Coronary artery (tissue), 2 donors: Measurements from ENCODE around the gene TOM1L2.

Experiments
- DNase-seq: peaks from one replicate; pipeline ENCODE4 v3.0.0-alpha.2; 2017; ENCODE audit warnings: low spot score
- H3K27ac ChIP-seq, 2 donors: fragments of 200-600 bp; sonication (generic); one replicate each; pipeline ENCODE4 v1.5.1; 2016 to 2019
- H3K4me3 ChIP-seq: fragments of 200-600 bp; sonication (generic); 2 replicates; pipeline ENCODE4 v1.5.1; 2016; ENCODE audit warnings: mild to moderate bottlenecking, moderate library complexity
- CTCF ChIP-seq: fragments of 200-600 bp; sonication (generic); IDR thresholded peaks from one replicate; pipeline ENCODE4 v1.5.1; 2019; ENCODE audit warnings: antibody characterized with exemption

Gene TOM1L2

GRCh38 chr17:17887752-17888304, 84.4 kb downstream of the TOM1L2 start:
- Histone ChIP-seq H3K4me3 (no peak overlapping the region), H3K27ac (no peak overlapping the region)
- no peak for DNase-seq
- TF ChIP-seq CTCF = no peak

GRCh38 chr17:17886726-17887125, 85.5 kb downstream of the TOM1L2 start:
- DNase-seq = no peak
- Histone ChIP-seq H3K4me3 (no peak overlapping the region), H3K27ac (no peak overlapping the region)
- TF ChIP-seq CTCF = no peak

GRCh38 chr17:17886226-17886625, 86.0 kb downstream of the TOM1L2 start:
- H3K4me3 ChIP-seq = no peak overlapping the region
- no peak for DNase-seq
- TF ChIP-seq CTCF = no peak
- no peak overlapping the region for H3K27ac ChIP-seq

- TF ChIP-seq CTCF = no peak
- Histone ChIP-seq H3K4me3 (no peak overlapping the region), H3K27ac (no peak overlapping the region)
- DNase-seq = no peak
Observed at GRCh38 chr17:17884391-17885357, 87.5 kb downstream of the TOM1L2 start.

GRCh38 chr17:17883801-17884200, 88.4 kb downstream of the TOM1L2 start:
- H3K27ac ChIP-seq = no peak overlapping the region
- no peak for DNase-seq
- no peak overlapping the region for H3K4me3 ChIP-seq
- TF ChIP-seq CTCF = no peak

- H3K27ac ChIP-seq = no peak overlapping the region
- DNase-seq = no peak
- no peak for TF ChIP-seq CTCF
- H3K4me3 ChIP-seq = no peak overlapping the region
Observed at GRCh38 chr17:17882082-17882581, 90.1 kb downstream of the TOM1L2 start.
